ENCODE data around the gene MRPL34.

MRPL34 gene

GRCh38 chr19:17296273-17296672, 9.4 kb upstream of the MRPL34 start:
- TF ChIP-seq ZNF274 (IDR thresholded peaks at IDR 0.05; ENCODE audit: low read depth, low read length): no peak

GRCh38 chr19:17296976-17297375, 8.7 kb upstream of the MRPL34 start:
- no peak overlapping the region for H3K4me3 ChIP-seq (ENCODE audit: low read length)
- no peak for TF ChIP-seq ZNF274 (IDR thresholded peaks at IDR 0.05; ENCODE audit: low read depth, low read length)

More at GRCh38 chr19:17296273-17296672, 9.4 kb upstream of the MRPL34 start:
- no peak overlapping the region for H3K4me3 ChIP-seq (ENCODE audit: low read length)

- TF ChIP-seq ZNF274 (IDR thresholded peaks at IDR 0.05; ENCODE audit: low read depth, low read length): no peak
- no peak overlapping the region for H3K4me3 ChIP-seq (ENCODE audit: low read length)
Observed at GRCh38 chr19:17300992-17301619, 4.6 kb upstream of the MRPL34 start.

GRCh38 chr19:17302391-17303166, 3.1 kb upstream of the MRPL34 start:
- TF ChIP-seq ZNF274 (IDR thresholded peaks at IDR 0.05; ENCODE audit: low read depth, low read length): no peak
- H3K4me3 ChIP-seq (ENCODE audit: low read length): peak overlapping the region; percentile 69

GRCh38 chr19:17303167-17303939, 2.3 kb upstream of the MRPL34 start, which contains the start of gene ABHD8:
ABHD8 (minus strand) TSS chr19:17303425; CDS start chr19:17301616, 1,809 bp downstream.
- peak within 1 kb of the TSS; percentile 69 for H3K4me3 ChIP-seq (ENCODE audit: low read length)
- TF ChIP-seq ZNF274 (IDR thresholded peaks at IDR 0.05; ENCODE audit: low read depth, low read length): no peak

GRCh38 chr19:17303940-17304267, 1.8 kb upstream of the MRPL34 start:
- no peak overlapping the region for H3K4me3 ChIP-seq (ENCODE audit: low read length)
- no peak for TF ChIP-seq ZNF274 (IDR thresholded peaks at IDR 0.05; ENCODE audit: low read depth, low read length)

- no peak overlapping the region for H3K4me3 ChIP-seq (ENCODE audit: low read length)
- no peak for TF ChIP-seq ZNF274 (IDR thresholded peaks at IDR 0.05; ENCODE audit: low read depth, low read length)
Observed at GRCh38 chr19:17304386-17305215, 1.1 kb upstream of the MRPL34 start.

- H3K4me3 ChIP-seq (ENCODE audit: low read length): no peak overlapping the region
- no peak for TF ChIP-seq ZNF274 (IDR thresholded peaks at IDR 0.05; ENCODE audit: low read depth, low read length)
Observed at GRCh38 chr19:17305216-17305516, 506 bp upstream of the MRPL34 start.

- H3K4me3 ChIP-seq (ENCODE audit: low read length): peak overlapping the region; percentile 85
- no peak for TF ChIP-seq ZNF274 (IDR thresholded peaks at IDR 0.05; ENCODE audit: low read depth, low read length)
Observed at GRCh38 chr19:17306285-17306714, 628 bp downstream of the MRPL34 start.

GRCh38 chr19:17307876-17308377, 2.3 kb downstream of the MRPL34 start:
- no peak for TF ChIP-seq ZNF274 (IDR thresholded peaks at IDR 0.05; ENCODE audit: low read depth, low read length)

GRCh38 chr19:17309198-17309964, 3.7 kb downstream of the MRPL34 start, which contains the start of gene DDA1:
DDA1 (plus strand) TSS chr19:17309563; CDS start chr19:17309655, 92 bp downstream.
- H3K4me3 ChIP-seq (ENCODE audit: low read length): peak within 1 kb of the TSS; percentile 73
- no peak for TF ChIP-seq ZNF274 (IDR thresholded peaks at IDR 0.05; ENCODE audit: low read depth, low read length)

More at GRCh38 chr19:17307876-17308377, 2.3 kb downstream of the MRPL34 start:
- H3K4me3 ChIP-seq (ENCODE audit: low read length): no peak overlapping the region

- TF ChIP-seq ZNF274 (IDR thresholded peaks at IDR 0.05; ENCODE audit: low read depth, low read length): no peak
- H3K4me3 ChIP-seq (ENCODE audit: low read length): peak overlapping the region; percentile 73
Observed at GRCh38 chr19:17309965-17310461, 4.3 kb downstream of the MRPL34 start.

Data from GM08714 (cell line).